Measurements from ENCODE around the gene RHOJ. TPM values are rescaled to one million over a fixed set of nuclear protein-coding genes. Genes with fewer than 3 reads are reported as not detected.
A peak's percentile ranks its signal among the peaks of the same experiment; 100 is the strongest.

Gene RHOJ
- total RNA-seq, 2 donors from 2014 or later: not detected

DNA sequence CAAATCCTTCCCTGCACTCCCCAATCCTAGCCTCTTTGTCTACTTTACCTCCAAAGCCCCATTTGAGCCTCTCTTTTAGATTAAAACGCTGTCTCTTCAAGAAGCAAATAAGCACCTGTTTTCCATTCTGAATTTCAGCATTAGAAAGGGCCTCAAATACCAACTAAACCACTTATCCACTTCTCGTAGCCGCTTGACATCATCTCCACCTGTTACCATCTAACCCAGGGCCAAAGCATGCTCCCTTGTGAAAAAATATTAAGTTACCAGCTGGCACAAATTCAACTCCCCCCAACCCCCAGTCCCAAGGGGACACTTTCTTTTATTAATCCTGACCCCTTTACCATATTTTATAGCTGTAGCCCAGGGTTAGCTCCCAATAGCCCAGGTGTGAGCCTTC, 71.4 kb downstream of the RHOJ start:
- no peak overlapping the region for H3K4me3 ChIP-seq (ENCODE audit: low read length)
- H3K27ac ChIP-seq (ENCODE audit: low read depth, low read length): no peak overlapping the region
- no peak overlapping the region for H3K9ac ChIP-seq (ENCODE audit: extremely low read depth, low read length, poor library complexity, severe bottlenecking)
- Mint-ChIP-seq H3K36me3 (ENCODE audit: low read depth) (no peaks in the 10 kb centered on the region), H3K9me3 (no peaks in the 10 kb centered on the region), H3K27ac (no peak overlapping the region), H3K4me1 (no peaks in the 10 kb centered on the region), H3K27me3 (ENCODE audit: insufficient read depth) (no peaks in the 10 kb centered on the region), H3K4me3 (no peak overlapping the region)
- DNase-seq: no peak
- no peaks in the 10 kb centered on the region for H3K4me1 ChIP-seq (ENCODE audit: control insufficient read depth, insufficient read depth, low read length)
- 82 to 100% methylated on average over 3 of the region's 3 CpGs for WGBS, 2 experiments (ENCODE audit: insufficient coverage in 1 of 2, insufficient read length in 1 of 2)
- TF ChIP-seq, protein P1, sequence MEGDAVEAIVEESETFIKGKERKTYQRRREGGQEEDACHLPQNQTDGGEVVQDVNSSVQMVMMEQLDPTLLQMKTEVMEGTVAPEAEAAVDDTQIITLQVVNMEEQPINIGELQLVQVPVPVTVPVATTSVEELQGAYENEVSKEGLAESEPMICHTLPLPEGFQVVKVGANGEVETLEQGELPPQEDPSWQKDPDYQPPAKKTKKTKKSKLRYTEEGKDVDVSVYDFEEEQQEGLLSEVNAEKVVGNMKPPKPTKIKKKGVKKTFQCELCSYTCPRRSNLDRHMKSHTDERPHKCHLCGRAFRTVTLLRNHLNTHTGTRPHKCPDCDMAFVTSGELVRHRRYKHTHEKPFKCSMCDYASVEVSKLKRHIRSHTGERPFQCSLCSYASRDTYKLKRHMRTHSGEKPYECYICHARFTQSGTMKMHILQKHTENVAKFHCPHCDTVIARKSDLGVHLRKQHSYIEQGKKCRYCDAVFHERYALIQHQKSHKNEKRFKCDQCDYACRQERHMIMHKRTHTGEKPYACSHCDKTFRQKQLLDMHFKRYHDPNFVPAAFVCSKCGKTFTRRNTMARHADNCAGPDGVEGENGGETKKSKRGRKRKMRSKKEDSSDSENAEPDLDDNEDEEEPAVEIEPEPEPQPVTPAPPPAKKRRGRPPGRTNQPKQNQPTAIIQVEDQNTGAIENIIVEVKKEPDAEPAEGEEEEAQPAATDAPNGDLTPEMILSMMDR (conservative IDR thresholded peaks at IDR 0.05): no peak
- H3K27me3 ChIP-seq (ENCODE audit: control insufficient read depth, insufficient read depth, low read length, poor library complexity, severe bottlenecking): no peaks in the 10 kb centered on the region
- no peaks in the 10 kb centered on the region for H3K36me3 ChIP-seq (ENCODE audit: control insufficient read depth, insufficient read depth, low read length)
- H3K9me3 ChIP-seq (ENCODE audit: control insufficient read depth, low read length): no peaks in the 10 kb centered on the region

DNA sequence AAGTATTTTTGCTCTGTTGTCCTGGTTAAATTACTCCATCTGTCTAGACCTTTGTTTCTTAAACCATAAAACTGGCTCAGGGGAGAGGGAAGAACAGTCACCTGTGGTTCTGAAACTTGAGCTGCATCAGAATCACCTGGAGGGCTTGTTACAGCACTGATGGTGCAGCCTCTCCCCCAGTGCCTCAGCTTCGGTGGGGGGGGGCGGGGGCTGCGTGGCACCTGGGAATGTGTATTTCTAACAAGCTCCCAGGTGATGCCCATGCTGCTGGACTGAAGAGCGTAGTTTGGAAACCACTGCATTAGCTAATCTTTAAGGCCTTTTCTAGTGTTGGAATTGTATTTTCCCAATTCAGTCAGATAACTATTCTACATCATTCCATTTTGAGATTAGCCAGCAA, 71.8 kb downstream of the RHOJ start:
- H3K9me3 Mint-ChIP-seq: no peaks in the 10 kb centered on the region
- H3K27ac Mint-ChIP-seq: no peak overlapping the region
- H3K27me3 Mint-ChIP-seq (ENCODE audit: insufficient read depth): no peaks in the 10 kb centered on the region
- Histone ChIP-seq H3K36me3 (ENCODE audit: control insufficient read depth, insufficient read depth, low read length) (no peaks in the 10 kb centered on the region), H3K9ac (ENCODE audit: extremely low read depth, low read length, poor library complexity, severe bottlenecking) (no peak overlapping the region), H3K4me1 (ENCODE audit: control insufficient read depth, insufficient read depth, low read length) (no peaks in the 10 kb centered on the region), H3K9me3 (ENCODE audit: control insufficient read depth, low read length) (no peaks in the 10 kb centered on the region), H3K27me3 (ENCODE audit: control insufficient read depth, insufficient read depth, low read length, poor library complexity, severe bottlenecking) (no peaks in the 10 kb centered on the region), H3K27ac (ENCODE audit: low read depth, low read length) (no peak overlapping the region), H3K4me3 (ENCODE audit: low read length) (no peak overlapping the region)
- WGBS, 2 experiments (ENCODE audit: insufficient coverage in 1 of 2, insufficient read length in 1 of 2): 80 to 100% methylated on average over 1 to 4 of the region's 4 CpGs
- H3K36me3 Mint-ChIP-seq (ENCODE audit: low read depth): no peaks in the 10 kb centered on the region
- TF ChIP-seq, protein P1 (conservative IDR thresholded peaks at IDR 0.05): no peak
- no peaks in the 10 kb centered on the region for H3K4me1 Mint-ChIP-seq
- no peak overlapping the region for H3K4me3 Mint-ChIP-seq
- no peak for DNase-seq

DNA sequence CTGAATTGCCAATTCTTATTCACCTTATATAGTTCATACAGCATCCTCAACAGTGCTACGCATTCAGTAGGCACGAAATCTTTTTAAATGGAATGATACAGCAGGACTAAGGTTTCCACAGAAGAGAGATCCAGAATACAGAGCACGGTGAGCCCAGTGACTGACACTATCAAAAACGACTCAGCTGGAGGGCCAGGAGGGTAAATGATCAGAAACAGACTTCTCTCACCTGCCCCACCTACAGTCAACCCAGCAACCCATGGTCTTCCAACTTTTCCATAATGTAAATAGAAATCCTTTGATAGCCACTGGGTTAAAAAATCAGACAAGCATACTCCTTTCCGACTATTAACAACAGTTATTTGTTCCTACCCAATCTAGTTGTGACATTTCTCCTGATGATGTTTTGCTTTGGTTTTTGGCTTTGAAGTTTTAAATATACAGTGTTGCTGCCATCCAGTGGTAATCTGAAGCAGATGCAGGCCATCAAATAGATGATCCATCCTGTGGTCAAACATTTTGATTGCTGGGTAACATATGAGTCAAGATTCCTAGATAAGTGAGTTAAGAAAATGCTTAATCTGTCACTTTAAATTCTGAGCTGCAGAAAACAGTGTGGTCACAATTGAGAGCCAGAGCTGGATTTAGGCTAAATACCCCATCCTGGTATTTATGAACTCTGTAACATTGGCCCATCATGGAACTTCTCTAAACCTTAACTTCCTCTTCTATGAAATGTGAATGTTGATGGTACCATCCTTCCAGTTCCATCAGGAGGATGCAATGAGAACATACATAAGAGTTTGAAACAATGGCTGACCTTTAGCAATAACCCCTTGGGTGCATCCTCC, 72.5 kb downstream of the RHOJ start:
- Histone ChIP-seq H3K27me3 (ENCODE audit: control insufficient read depth, insufficient read depth, low read length, poor library complexity, severe bottlenecking) (no peaks in the 10 kb centered on the region), H3K9me3 (ENCODE audit: control insufficient read depth, low read length) (no peaks in the 10 kb centered on the region), H3K36me3 (ENCODE audit: control insufficient read depth, insufficient read depth, low read length) (no peaks in the 10 kb centered on the region), H3K4me3 (ENCODE audit: low read length) (no peak overlapping the region), H3K9ac (ENCODE audit: extremely low read depth, low read length, poor library complexity, severe bottlenecking) (no peak overlapping the region), H3K27ac (ENCODE audit: low read depth, low read length) (no peak overlapping the region), H3K4me1 (ENCODE audit: control insufficient read depth, insufficient read depth, low read length) (no peaks in the 10 kb centered on the region)
- Mint-ChIP-seq H3K4me1 (no peaks in the 10 kb centered on the region), H3K4me3 (no peak overlapping the region), H3K9me3 (no peaks in the 10 kb centered on the region), H3K27me3 (ENCODE audit: insufficient read depth) (no peaks in the 10 kb centered on the region), H3K36me3 (ENCODE audit: low read depth) (no peaks in the 10 kb centered on the region), H3K27ac (no peak overlapping the region)
- DNase-seq: peak; percentile 66
- TF ChIP-seq, protein P1 (conservative IDR thresholded peaks at IDR 0.05): peak; percentile 99
- 58 to 63% methylated on average over 4 to 5 of the region's 5 CpGs for WGBS, 2 experiments (ENCODE audit: insufficient coverage in 1 of 2, insufficient read length in 1 of 2)
